A549 (cell line): ENCODE data around the gene ELAVL1. TPM values are rescaled to one million over a fixed set of nuclear protein-coding genes. Genes with fewer than 3 reads are reported as not detected.

Experiments used
- ATAC-seq, 2 experiments: fragments of 200-7000 bp in 1 of 2; fragments of >200 bp in 1 of 2; cut with Nextera tagmentation in 1 of 2; cut with Tn5 transposase in 1 of 2; 3 replicates each; pipeline versions ENCODE4 v1.8.0 to v1.9.1; 2018 to 2020; ENCODE audit warnings: mild to moderate bottlenecking in 1 of 2, moderate library complexity in 1 of 2
- CTCF ChIA-PET: fragments of 300-600 bp; sonication (Branson Sonifier 250); formaldehyde crosslinking; extraction: SDS; loops from one replicate; lab custom pipeline; 2021; ENCODE audit warnings: antibody characterized with exemption, inconsistent platforms; lab: Yijun Ruan, JAX
- POLR2A ChIA-PET: fragments of 350-600 bp; formaldehyde crosslinking; extraction: SDS; loops from one replicate; lab custom pipeline; 2021; ENCODE audit warnings: antibody characterized with exemption, inconsistent platforms; lab: Yijun Ruan, JAX
- DNase-seq, 2 experiments: peaks; one replicate each; pipeline versions ENCODE4 v3.0.0 to v3.0.0-alpha.2; 2011 to 2016; ENCODE audit warnings: low read depth in 1 of 2, low spot score in 1 of 2
- FAIRE-seq: peaks from 2 replicates; lab custom pipeline; 2011; peaks lifted over from hg19 to GRCh38; lab: Jason Lieb, UNC
- H3K27ac ChIP-seq, 2 experiments: fragments of >200 bp; sonication (Bioruptor Twin); formaldehyde crosslinking; 3 replicates each; pipeline ENCODE4 v1.5.1; 2016 to 2017
- H3K4me1 ChIP-seq: fragments of >200 bp; sonication (Bioruptor Twin); formaldehyde crosslinking; 3 replicates; pipeline ENCODE4 v1.6.1; 2016
- H3K4me2 ChIP-seq: fragments of >200 bp; sonication (Bioruptor Twin); formaldehyde crosslinking; 3 replicates; pipeline ENCODE4 v1.6.1; 2016
- H3K4me3 ChIP-seq: fragments of >200 bp; sonication (Bioruptor Twin); formaldehyde crosslinking; 3 replicates; pipeline ENCODE4 v1.5.1; 2016
- H3K9me3 ChIP-seq: fragments of >200 bp; sonication (Bioruptor Twin); formaldehyde crosslinking; 3 replicates; pipeline ENCODE4 v1.6.1; 2016
- ATOH8 ChIP-seq: fragments of 250-450 bp; sonication (Bioruptor Pico); IDR thresholded peaks from 2 replicates; pipeline ENCODE4 v1.5.0; 2020; ENCODE audit warnings: low read depth, mild to moderate bottlenecking, moderate library complexity
- CEBPB ChIP-seq, 2 experiments: fragments of >200 bp in 1 of 2; sonication (Bioruptor Twin) in 1 of 2; formaldehyde crosslinking in 1 of 2; IDR thresholded peaks; 2 replicates each; pipeline ENCODE4 v1.6.1; 2012 to 2016
- CHD2 ChIP-seq: fragments of 150-350 bp; IDR thresholded peaks from 2 replicates; pipeline ENCODE4 v1.6.1; 2014; ENCODE audit warnings: low read length; ENCODE audit not compliant: partially characterized antibody
- CHD4 ChIP-seq: fragments of 200-600 bp; sonication (generic); IDR thresholded peaks from 2 replicates; pipeline ENCODE4 v1.6.1; 2016; ENCODE audit warnings: antibody characterized with exemption, mild to moderate bottlenecking, borderline replicate concordance
- EHF ChIP-seq: fragments of 250-450 bp; sonication (Bioruptor Pico); IDR thresholded peaks from 2 replicates; pipeline ENCODE4 v1.5.0; 2020; ENCODE audit warnings: mild to moderate bottlenecking
- EHMT2 ChIP-seq: fragments of 200-600 bp; sonication (generic); IDR thresholded peaks from 2 replicates; pipeline ENCODE4 v1.6.1; 2016; ENCODE audit warnings: antibody characterized with exemption, low read depth, mild to moderate bottlenecking, moderate library complexity
- EP300 ChIP-seq, 2 experiments: fragments of >200 bp; sonication (Bioruptor Twin); formaldehyde crosslinking; IDR thresholded peaks; 2 replicates in 1 of 2; 3 replicates in 1 of 2; pipeline ENCODE4 v1.6.1; 2016 to 2017
- ESRRA ChIP-seq: fragments of 150-350 bp; IDR thresholded peaks from 2 replicates; pipeline ENCODE4 v1.6.1; 2014; ENCODE audit warnings: mild to moderate bottlenecking, low read length, borderline replicate concordance
- GATA3 ChIP-seq: IDR thresholded peaks from 2 replicates; pipeline ENCODE4 v1.6.1; 2012; ENCODE audit warnings: borderline replicate concordance
- HDAC2 ChIP-seq: fragments of 200-600 bp; sonication (generic); IDR thresholded peaks from 2 replicates; pipeline ENCODE4 v1.6.1; 2016
- HOXB13 ChIP-seq: fragments of 250-450 bp; sonication (Bioruptor Pico); IDR thresholded peaks from 2 replicates; pipeline ENCODE4 v1.5.0; 2020; ENCODE audit warnings: low read depth, mild to moderate bottlenecking, moderate library complexity
- JUN ChIP-seq, 2 experiments: fragments of >200 bp; sonication (Bioruptor Twin); formaldehyde crosslinking; IDR thresholded peaks; 2 replicates in 1 of 2; 3 replicates in 1 of 2; pipeline ENCODE4 v1.6.1; 2016 to 2017
- KDM5A ChIP-seq: fragments of 200-600 bp; sonication (generic); IDR thresholded peaks from 2 replicates; pipeline ENCODE4 v1.6.1; 2016; ENCODE audit warnings: antibody characterized with exemption, mild to moderate bottlenecking
- MAFK ChIP-seq: fragments of 450-650 bp; IDR thresholded peaks from 2 replicates; pipeline ENCODE4 v1.6.1; 2014; ENCODE audit not compliant: partially characterized antibody
- NPAS2 ChIP-seq: fragments of 250-450 bp; sonication (Bioruptor Pico); IDR thresholded peaks from 2 replicates; pipeline ENCODE4 v1.8.0; 2022; ENCODE audit warnings: mild to moderate bottlenecking, moderate library complexity, borderline replicate concordance
- POLR2A ChIP-seq: IDR thresholded peaks from 2 replicates; pipeline ENCODE4 v1.6.1; 2012; ENCODE audit warnings: mild to moderate bottlenecking, low read length
- RCOR1 ChIP-seq: fragments of 150-350 bp; IDR thresholded peaks from 2 replicates; pipeline ENCODE4 v1.6.1; 2014; ENCODE audit warnings: antibody characterized with exemption, low read length, low read depth
- USF2 ChIP-seq: fragments of 450-650 bp; IDR thresholded peaks from 2 replicates; pipeline ENCODE4 v1.6.1; 2014; ENCODE audit warnings: antibody characterized with exemption
- ZC3H11A ChIP-seq: fragments of 450-650 bp; IDR thresholded peaks from 2 replicates; pipeline ENCODE4 v1.6.1; 2014; ENCODE audit warnings: antibody characterized with exemption, mild to moderate bottlenecking
- ZFP36 ChIP-seq: fragments of 450-650 bp; IDR thresholded peaks from 2 replicates; pipeline ENCODE4 v1.6.1; 2014; ENCODE audit warnings: borderline replicate concordance; ENCODE audit not compliant: partially characterized antibody
- ZSCAN20 ChIP-seq: fragments of 250-450 bp; sonication (Bioruptor Pico); IDR thresholded peaks from 2 replicates; pipeline ENCODE4 v1.8.0; 2022; ENCODE audit warnings: mild to moderate bottlenecking, moderate library complexity
- WGBS: methylation state at CpG from one replicate; pipeline ENCODE4 v1.1.6; 2017; ENCODE audit errors: missing lambda C conversion rate; 5-methylcytosine and 5-hydroxymethylcytosine counted together
- polyA plus RNA-seq, 4 experiments: library from polyadenylated mRNA; depleted of rRNA in 3 of 4; stranded (reverse); fragments of >200 nt; fragmentation: RNase III in 1 of 4; extraction: RNeasy Plus Mini Kit Qiagen cat#74134 plus additional on column Dnase treatment in 1 of 4; gene quantifications; 2 replicates in 3 of 4; 3 replicates in 1 of 4; pipeline ENCODE4 v1.2.3, GENCODE V29; 2011 to 2017
- TF ChIP-seq, protein P1 (sequence below): fragments of 150-350 bp; IDR thresholded peaks from 2 replicates; pipeline ENCODE4 v1.6.1; 2014; ENCODE audit warnings: low read depth, mild to moderate bottlenecking, low read length
- TF ChIP-seq, protein P2 (sequence below): fragments of 200-600 bp; sonication (generic); IDR thresholded peaks from 2 replicates; pipeline ENCODE4 v1.6.1; 2016; ENCODE audit warnings: antibody characterized with exemption, mild to moderate bottlenecking, moderate library complexity

Gene ELAVL1
- polyA plus RNA-seq, 2 of the 4 experiments (the other 2 are of a cell fraction): 39.3 to 55.6 TPM

GRCh38 chr19:7994114-7994513 is 11.3 kb downstream of the ELAVL1 start:
- Histone ChIP-seq H3K4me3 (no peak overlapping the region), H3K4me1 (peaks cover 13% of the 10 kb centered on the region), H3K4me2 (no peak overlapping the region), H3K9me3 (no peaks in the 10 kb centered on the region), H3K27ac (no peak overlapping the region)
- FAIRE-seq (no peak), ATAC-seq (no peak), DNase-seq (no peak)
- WGBS: 83% methylated on average over 6 of the region's 6 CpGs
- ChIA-PET CTCF (no interaction called here), POLR2A (no interaction called here)
- TF ChIP-seq, protein P1, sequence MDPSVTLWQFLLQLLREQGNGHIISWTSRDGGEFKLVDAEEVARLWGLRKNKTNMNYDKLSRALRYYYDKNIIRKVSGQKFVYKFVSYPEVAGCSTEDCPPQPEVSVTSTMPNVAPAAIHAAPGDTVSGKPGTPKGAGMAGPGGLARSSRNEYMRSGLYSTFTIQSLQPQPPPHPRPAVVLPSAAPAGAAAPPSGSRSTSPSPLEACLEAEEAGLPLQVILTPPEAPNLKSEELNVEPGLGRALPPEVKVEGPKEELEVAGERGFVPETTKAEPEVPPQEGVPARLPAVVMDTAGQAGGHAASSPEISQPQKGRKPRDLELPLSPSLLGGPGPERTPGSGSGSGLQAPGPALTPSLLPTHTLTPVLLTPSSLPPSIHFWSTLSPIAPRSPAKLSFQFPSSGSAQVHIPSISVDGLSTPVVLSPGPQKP: no peak
- no peak for TF ChIP-seq USF2
- TF ChIP-seq ESRRA: no peak
- no peak for TF ChIP-seq RCOR1
- TF ChIP-seq HOXB13 (CRISPR knock-in tag): no peak
- TF ChIP-seq CEBPB (IDR thresholded peaks at IDR 0.05): no peak
- TF ChIP-seq MAFK: no peak
- no peak for TF ChIP-seq KDM5A
- no peak for TF ChIP-seq ATOH8
- TF ChIP-seq EHMT2: no peak
- TF ChIP-seq, protein P2, sequence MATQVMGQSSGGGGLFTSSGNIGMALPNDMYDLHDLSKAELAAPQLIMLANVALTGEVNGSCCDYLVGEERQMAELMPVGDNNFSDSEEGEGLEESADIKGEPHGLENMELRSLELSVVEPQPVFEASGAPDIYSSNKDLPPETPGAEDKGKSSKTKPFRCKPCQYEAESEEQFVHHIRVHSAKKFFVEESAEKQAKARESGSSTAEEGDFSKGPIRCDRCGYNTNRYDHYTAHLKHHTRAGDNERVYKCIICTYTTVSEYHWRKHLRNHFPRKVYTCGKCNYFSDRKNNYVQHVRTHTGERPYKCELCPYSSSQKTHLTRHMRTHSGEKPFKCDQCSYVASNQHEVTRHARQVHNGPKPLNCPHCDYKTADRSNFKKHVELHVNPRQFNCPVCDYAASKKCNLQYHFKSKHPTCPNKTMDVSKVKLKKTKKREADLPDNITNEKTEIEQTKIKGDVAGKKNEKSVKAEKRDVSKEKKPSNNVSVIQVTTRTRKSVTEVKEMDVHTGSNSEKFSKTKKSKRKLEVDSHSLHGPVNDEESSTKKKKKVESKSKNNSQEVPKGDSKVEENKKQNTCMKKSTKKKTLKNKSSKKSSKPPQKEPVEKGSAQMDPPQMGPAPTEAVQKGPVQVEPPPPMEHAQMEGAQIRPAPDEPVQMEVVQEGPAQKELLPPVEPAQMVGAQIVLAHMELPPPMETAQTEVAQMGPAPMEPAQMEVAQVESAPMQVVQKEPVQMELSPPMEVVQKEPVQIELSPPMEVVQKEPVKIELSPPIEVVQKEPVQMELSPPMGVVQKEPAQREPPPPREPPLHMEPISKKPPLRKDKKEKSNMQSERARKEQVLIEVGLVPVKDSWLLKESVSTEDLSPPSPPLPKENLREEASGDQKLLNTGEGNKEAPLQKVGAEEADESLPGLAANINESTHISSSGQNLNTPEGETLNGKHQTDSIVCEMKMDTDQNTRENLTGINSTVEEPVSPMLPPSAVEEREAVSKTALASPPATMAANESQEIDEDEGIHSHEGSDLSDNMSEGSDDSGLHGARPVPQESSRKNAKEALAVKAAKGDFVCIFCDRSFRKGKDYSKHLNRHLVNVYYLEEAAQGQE: no peak

- POLR2A ChIA-PET: no interaction called here
- DNase-seq (no peak), ATAC-seq (no peak), FAIRE-seq (no peak)
- CTCF ChIA-PET: no interaction called here
- Histone ChIP-seq H3K4me1 (peaks cover 15% of the 10 kb centered on the region), H3K4me3 (no peak overlapping the region), H3K27ac (no peak overlapping the region), H3K4me2 (no peak overlapping the region), H3K9me3 (no peaks in the 10 kb centered on the region)
- WGBS: 84% methylated on average over 11 of the region's 11 CpGs
- TF ChIP-seq ZFP36: no peak
Observed at GRCh38 chr19:7993560-7993959, 11.9 kb downstream of the ELAVL1 start.

GRCh38 chr19:7992575-7992974 is 12.9 kb downstream of the ELAVL1 start:
- Histone ChIP-seq H3K27ac (no peak overlapping the region), H3K4me2 (no peak overlapping the region), H3K9me3 (no peaks in the 10 kb centered on the region), H3K4me3 (no peak overlapping the region), H3K4me1 (peaks cover 25% of the 10 kb centered on the region)
- DNase-seq (no peak), FAIRE-seq (no peak), ATAC-seq (no peak)
- TF ChIP-seq KDM5A: no peak
- TF ChIP-seq HDAC2: no peak
- TF ChIP-seq POLR2A: no peak
- TF ChIP-seq GATA3: no peak
- no peak for TF ChIP-seq CEBPB (IDR thresholded peaks at IDR 0.05)
- TF ChIP-seq ZC3H11A: no peak
- no peak for TF ChIP-seq ESRRA
- TF ChIP-seq EP300 (IDR thresholded peaks at IDR 0.05): no peak
- no peak for TF ChIP-seq ZSCAN20 (CRISPR knock-in tag)
- no peak for TF ChIP-seq CHD4
- no peak for TF ChIP-seq ATOH8
- no peak for TF ChIP-seq EHF (CRISPR knock-in tag)
- no peak for TF ChIP-seq NPAS2 (CRISPR knock-in tag)
- no peak for TF ChIP-seq ZFP36
- TF ChIP-seq CHD2: no peak
- no peak for TF ChIP-seq JUN (IDR thresholded peaks at IDR 0.05)
- CTCF ChIA-PET: interaction anchor here (1.6 to 6.8 kb wide), 3 partner anchors 9 to 22 kb away, joined by 5 to 31 read pairs (median 7); no protein-coding TSS in a partner anchor
- POLR2A ChIA-PET: no interaction called here
- 87% methylated on average over 10 of the region's 10 CpGs for whole genome bisulfite sequencing
